HL-60 (cell line): ENCODE measurements around the gene ANKRD22.
A peak's percentile ranks its signal among the peaks of the same experiment; 100 is the strongest.

Source experiments
- DNase-seq, 2 experiments: peaks; one replicate each; pipeline ENCODE4 v3.0.0-alpha.2; 2010 to 2020; ENCODE audit warnings: low read depth in 1 of 2, low spot score in 1 of 2
- H3K27ac ChIP-seq: fragments of 250-450 bp; sonication (Bioruptor Pico); replicated peaks from 2 replicates; pipeline ENCODE4 v1.5.1; 2020; ENCODE audit warnings: mild to moderate bottlenecking, moderate library complexity
- H3K27me3 ChIP-seq: fragments of 250-450 bp; sonication (Bioruptor Pico); 2 replicates; pipeline ENCODE4 v1.5.1; 2021; ENCODE audit warnings: mild to moderate bottlenecking, moderate library complexity; ENCODE audit not compliant: insufficient read depth, poor library complexity, severe bottlenecking
- H3K4me3 ChIP-seq: replicated peaks from 2 replicates; pipeline ENCODE4 v1.5.1; 2011; ENCODE audit warnings: mild to moderate bottlenecking, control low read depth, low read length; ENCODE audit not compliant: insufficient read depth
- GABPA ChIP-seq: IDR thresholded peaks from 2 replicates; pipeline ENCODE4 v1.6.1; 2012; ENCODE audit warnings: low read depth
- POLR2AphosphoS5 ChIP-seq: IDR thresholded peaks from 2 replicates; pipeline ENCODE4 v1.6.1; 2012; ENCODE audit warnings: low read depth
- SPI1 ChIP-seq: IDR thresholded peaks from 2 replicates; pipeline ENCODE4 v1.6.1; 2012; ENCODE audit warnings: low read depth, mild to moderate bottlenecking, borderline replicate concordance
- TF ChIP-seq, protein P1 (sequence below): IDR thresholded peaks from one replicate; pipeline ENCODE4 v1.5.1; 2011; ENCODE audit warnings: low read length, control low read depth, inconsistent platforms; ENCODE audit not compliant: insufficient read depth
- TF ChIP-seq, protein P2 (sequence below): IDR thresholded peaks from 2 replicates; pipeline ENCODE4 v1.6.1; 2012; ENCODE audit warnings: low read depth; ENCODE audit not compliant: insufficient replicate concordance

ANKRD22 gene

DNA sequence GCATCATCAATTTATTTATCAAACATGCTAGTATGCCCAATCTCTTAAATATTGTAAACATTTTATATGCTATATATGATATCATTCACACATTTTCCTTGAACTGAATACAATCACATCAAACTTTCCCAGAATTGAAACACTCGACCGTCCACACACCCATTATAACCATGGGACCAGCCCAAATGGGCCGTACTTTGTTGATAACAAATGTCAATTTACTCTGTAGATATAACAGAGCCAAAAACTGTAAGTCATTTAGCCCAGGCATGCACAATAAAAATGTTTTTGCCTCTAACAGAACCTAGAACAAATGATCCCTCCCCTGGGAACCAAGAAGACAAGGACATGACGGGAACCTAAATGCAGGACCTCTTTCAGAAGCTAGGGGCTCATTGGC is 683 bp upstream of the ANKRD22 start:
- Histone ChIP-seq H3K27me3 (no peaks in the 10 kb centered on the region), H3K4me3 (peak overlapping the region; percentile 4; the same call in 1 of the 2 replicates), H3K27ac (peak overlapping the region; percentile 64)
- TF ChIP-seq SPI1 (no peak), POLR2AphosphoS5 (no peak), GABPA (no peak)
- TF ChIP-seq, protein P1, sequence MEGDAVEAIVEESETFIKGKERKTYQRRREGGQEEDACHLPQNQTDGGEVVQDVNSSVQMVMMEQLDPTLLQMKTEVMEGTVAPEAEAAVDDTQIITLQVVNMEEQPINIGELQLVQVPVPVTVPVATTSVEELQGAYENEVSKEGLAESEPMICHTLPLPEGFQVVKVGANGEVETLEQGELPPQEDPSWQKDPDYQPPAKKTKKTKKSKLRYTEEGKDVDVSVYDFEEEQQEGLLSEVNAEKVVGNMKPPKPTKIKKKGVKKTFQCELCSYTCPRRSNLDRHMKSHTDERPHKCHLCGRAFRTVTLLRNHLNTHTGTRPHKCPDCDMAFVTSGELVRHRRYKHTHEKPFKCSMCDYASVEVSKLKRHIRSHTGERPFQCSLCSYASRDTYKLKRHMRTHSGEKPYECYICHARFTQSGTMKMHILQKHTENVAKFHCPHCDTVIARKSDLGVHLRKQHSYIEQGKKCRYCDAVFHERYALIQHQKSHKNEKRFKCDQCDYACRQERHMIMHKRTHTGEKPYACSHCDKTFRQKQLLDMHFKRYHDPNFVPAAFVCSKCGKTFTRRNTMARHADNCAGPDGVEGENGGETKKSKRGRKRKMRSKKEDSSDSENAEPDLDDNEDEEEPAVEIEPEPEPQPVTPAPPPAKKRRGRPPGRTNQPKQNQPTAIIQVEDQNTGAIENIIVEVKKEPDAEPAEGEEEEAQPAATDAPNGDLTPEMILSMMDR = no peak
- TF ChIP-seq, protein P2, sequence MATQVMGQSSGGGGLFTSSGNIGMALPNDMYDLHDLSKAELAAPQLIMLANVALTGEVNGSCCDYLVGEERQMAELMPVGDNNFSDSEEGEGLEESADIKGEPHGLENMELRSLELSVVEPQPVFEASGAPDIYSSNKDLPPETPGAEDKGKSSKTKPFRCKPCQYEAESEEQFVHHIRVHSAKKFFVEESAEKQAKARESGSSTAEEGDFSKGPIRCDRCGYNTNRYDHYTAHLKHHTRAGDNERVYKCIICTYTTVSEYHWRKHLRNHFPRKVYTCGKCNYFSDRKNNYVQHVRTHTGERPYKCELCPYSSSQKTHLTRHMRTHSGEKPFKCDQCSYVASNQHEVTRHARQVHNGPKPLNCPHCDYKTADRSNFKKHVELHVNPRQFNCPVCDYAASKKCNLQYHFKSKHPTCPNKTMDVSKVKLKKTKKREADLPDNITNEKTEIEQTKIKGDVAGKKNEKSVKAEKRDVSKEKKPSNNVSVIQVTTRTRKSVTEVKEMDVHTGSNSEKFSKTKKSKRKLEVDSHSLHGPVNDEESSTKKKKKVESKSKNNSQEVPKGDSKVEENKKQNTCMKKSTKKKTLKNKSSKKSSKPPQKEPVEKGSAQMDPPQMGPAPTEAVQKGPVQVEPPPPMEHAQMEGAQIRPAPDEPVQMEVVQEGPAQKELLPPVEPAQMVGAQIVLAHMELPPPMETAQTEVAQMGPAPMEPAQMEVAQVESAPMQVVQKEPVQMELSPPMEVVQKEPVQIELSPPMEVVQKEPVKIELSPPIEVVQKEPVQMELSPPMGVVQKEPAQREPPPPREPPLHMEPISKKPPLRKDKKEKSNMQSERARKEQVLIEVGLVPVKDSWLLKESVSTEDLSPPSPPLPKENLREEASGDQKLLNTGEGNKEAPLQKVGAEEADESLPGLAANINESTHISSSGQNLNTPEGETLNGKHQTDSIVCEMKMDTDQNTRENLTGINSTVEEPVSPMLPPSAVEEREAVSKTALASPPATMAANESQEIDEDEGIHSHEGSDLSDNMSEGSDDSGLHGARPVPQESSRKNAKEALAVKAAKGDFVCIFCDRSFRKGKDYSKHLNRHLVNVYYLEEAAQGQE = no peak
- no peak for DNase-seq

DNA sequence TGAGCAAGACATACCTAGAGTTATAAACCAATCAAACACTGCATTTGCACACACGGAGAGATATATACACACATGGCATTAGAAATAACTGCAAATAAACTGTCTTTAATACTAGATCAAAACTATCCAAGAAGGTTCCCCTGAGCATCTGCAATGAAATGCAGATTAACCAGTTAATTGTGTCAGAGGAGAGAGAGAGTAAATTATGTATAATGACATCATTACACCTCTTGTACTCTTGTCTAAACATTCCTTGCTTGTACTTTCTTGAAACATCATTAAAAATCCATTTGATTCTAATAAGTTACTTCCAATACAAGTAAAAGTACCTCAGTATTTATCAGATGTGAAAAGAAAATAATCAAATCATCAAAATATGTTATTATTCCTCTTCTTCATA is 932 bp downstream of the ANKRD22 start:
- no peak for DNase-seq
- Histone ChIP-seq H3K27ac (peak overlapping the region; percentile 64), H3K27me3 (no peaks in the 10 kb centered on the region), H3K4me3 (peak overlapping the region; percentile 88)
- TF ChIP-seq, protein P2 = no peak
- TF ChIP-seq POLR2AphosphoS5 = no peak
- TF ChIP-seq SPI1 = no peak
- TF ChIP-seq GABPA = no peak
- TF ChIP-seq, protein P1 = no peak

DNA sequence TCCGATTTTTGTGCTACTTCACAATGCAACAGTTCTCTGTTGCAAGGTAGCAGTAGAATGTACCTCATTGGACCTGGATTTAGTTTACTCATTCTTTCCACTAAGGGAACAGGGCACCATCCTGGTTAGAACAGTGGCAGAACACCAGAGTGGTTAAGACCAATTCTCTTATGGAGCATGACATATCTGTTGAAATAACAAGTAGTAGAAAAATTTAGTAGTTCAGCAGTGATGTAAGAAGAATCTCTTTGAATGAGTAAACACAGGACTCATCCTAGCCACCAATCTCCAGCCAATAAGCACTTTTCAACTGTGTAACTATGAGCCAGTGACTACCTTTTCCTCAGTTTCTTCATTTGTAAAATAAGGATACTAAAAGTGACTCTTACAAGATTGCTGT is 2.4 kb downstream of the ANKRD22 start:
- TF ChIP-seq GABPA (no peak), SPI1 (no peak), POLR2AphosphoS5 (no peak)
- TF ChIP-seq, protein P2 = no peak
- TF ChIP-seq, protein P1 = no peak
- peak in 1 of 2 experiments; percentile 56 for DNase-seq
- Histone ChIP-seq H3K4me3 (peak overlapping the region; percentile 88), H3K27ac (no peak overlapping the region; the same call in 1 of the 2 replicates), H3K27me3 (no peaks in the 10 kb centered on the region)
